Heart left ventricle (tissue), 13 donors: Measurements from ENCODE around the gene CTNNBIP1.

ENCODE experiments used
- POLR2A ChIP-seq, 2 donors: fragments of 450-650 bp; IDR thresholded peaks; one replicate each; pipeline ENCODE4 v1.6.1; 2017; ENCODE audit warnings: antibody characterized with exemption in 2 of 2, mild to moderate bottlenecking in 2 of 2, moderate library complexity in 2 of 2
- TF ChIP-seq, protein P1 (sequence below), 12 donors: fragments of 200-600 bp; sonication (generic) in 4 of 12; IDR thresholded peaks; one replicate each; pipeline versions ENCODE4 v1.5.0 to v1.8.0; 2018 to 2022; ENCODE audit warnings: antibody characterized with exemption in 12 of 12, mild to moderate bottlenecking in 5 of 12
- donor health status: ischemic (EF 13 %, LVEDD 7.1; RV severe dilation, severe dysfunction).
- donor health status: DM: no; HTN: yes; CAD: no.
- donor health status: DM: no; HTN: no; CAD: no.
- donor health status: ischemic (EF 25% LVEDD 6.9; RV normal size, moderate dysfunction).
- donor health status: ischemic (EF 25% LVEDD 5.7; RV mildly dilated, moderate dysfunction).
- donor health status: ischemic (EF 35%, LVEDD 5.7; RV mildly dilated, moderate dysfunction).
- donor health status: nonischemic (EF 11% LVEDD 7.7; RV severe dilation, severe dysfunction).
- donor health status: DM: yes; HTN: yes; CAD: no.
- donor health status: PGD.
- donor health status: ischemic (EF 29% LVEDD 5.4; RV normal size, mild dysfunction).
- donor health status: nonischemic (EF 23%, LVEDD 6.1; RV moderate dilation, normal function).

DNA sequence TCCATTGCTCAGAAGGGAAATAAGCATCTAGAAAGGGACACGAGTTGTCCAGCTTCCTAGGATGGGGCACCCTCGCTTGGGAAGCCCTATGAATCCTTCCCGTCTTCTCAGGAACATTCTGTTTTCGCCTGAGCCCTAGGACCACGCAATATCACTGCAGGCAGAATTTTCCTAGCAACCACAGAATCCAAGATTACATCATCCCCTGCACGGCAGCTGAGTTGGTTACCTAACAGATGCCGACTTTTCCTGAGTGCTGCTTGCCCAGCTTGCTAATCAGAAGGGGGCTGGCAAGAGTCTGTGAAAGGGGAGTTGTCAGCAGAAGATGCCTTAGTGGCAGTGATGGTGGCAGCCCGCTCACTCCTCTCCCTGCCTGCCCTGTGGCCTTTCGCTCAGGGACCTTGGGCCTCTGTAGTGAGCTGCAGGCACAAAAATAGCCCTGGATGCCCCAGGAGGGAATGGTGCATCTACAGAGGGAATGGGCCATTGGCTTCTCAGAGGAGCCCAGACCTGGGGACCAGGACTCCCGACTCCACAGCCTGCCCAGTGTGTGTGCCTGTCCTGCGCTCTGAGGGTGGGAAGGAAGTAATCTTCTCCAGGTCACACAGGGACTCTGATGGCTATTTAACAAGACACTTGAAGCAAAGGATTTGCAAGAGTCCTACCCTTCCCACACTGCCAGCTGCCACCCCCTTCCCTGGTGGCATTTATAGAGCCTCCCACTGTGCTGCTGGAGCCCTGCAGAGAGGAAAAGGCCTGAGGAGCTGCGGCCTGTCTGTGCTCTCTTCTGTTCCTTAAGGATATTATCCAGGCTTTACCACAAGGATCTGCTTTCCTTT is 57.4 kb downstream of the CTNNBIP1 start:
- TF ChIP-seq, protein P1, sequence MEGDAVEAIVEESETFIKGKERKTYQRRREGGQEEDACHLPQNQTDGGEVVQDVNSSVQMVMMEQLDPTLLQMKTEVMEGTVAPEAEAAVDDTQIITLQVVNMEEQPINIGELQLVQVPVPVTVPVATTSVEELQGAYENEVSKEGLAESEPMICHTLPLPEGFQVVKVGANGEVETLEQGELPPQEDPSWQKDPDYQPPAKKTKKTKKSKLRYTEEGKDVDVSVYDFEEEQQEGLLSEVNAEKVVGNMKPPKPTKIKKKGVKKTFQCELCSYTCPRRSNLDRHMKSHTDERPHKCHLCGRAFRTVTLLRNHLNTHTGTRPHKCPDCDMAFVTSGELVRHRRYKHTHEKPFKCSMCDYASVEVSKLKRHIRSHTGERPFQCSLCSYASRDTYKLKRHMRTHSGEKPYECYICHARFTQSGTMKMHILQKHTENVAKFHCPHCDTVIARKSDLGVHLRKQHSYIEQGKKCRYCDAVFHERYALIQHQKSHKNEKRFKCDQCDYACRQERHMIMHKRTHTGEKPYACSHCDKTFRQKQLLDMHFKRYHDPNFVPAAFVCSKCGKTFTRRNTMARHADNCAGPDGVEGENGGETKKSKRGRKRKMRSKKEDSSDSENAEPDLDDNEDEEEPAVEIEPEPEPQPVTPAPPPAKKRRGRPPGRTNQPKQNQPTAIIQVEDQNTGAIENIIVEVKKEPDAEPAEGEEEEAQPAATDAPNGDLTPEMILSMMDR (IDR thresholded peaks at IDR 0.05): no peak
- no peak for TF ChIP-seq POLR2A (IDR thresholded peaks at IDR 0.05)
